K562 (cell line): ENCODE measurements around the gene TCEAL5. TPM values are rescaled to one million over a fixed set of nuclear protein-coding genes. Genes with fewer than 3 reads are reported as not detected.

Source experiments
- ATAC-seq: fragments of 200-7000 bp; cut with Tn5 transposase; 3 replicates; pipeline ENCODE4 v1.9.1; 2020; ENCODE audit warnings: moderate library complexity
- BruUV-seq: library from RNA; stranded (reverse); fragments of 400-500 nt; replicated peaks from 2 replicates; lab custom pipeline; 2021; lab: Mats Ljungman, UMichigan
- CTCF ChIA-PET: fragments of 300-600 bp; formaldehyde crosslinking; extraction: SDS; loops from one replicate; lab custom pipeline; 2021; ENCODE audit warnings: low intra/inter-chr PET ratio; lab: Yijun Ruan, JAX
- POLR2A ChIA-PET: fragments of 300-600, 350-650 bp; sonication (Branson Sonifier 250); formaldehyde crosslinking; extraction: SDS; loops from one replicate; lab custom pipeline; 2021; ENCODE audit warnings: antibody characterized with exemption, inconsistent platforms; lab: Yijun Ruan, JAX
- DNase-seq, 4 experiments: peaks; one replicate each; pipeline versions ENCODE4 v3.0.0 to v3.0.0-alpha.2; 2011 to 2018; ENCODE audit warnings: low spot score in 3 of 4, mixed read lengths in 3 of 4; ENCODE audit errors: extremely low read depth in 1 of 4
- FAIRE-seq: peaks from 2 replicates; lab custom pipeline; 2011; peaks lifted over from hg19 to GRCh38; lab: Jason Lieb, UNC
- H2AFZ ChIP-seq: 2 replicates; pipeline ENCODE4 v1.6.0; 2011; ENCODE audit warnings: low read depth, low read length, control low read depth, inconsistent platforms
- H3K27ac ChIP-seq: fragments of 200-600 bp; 3 replicates; pipeline ENCODE4 v1.8.0; 2011; ENCODE audit warnings: low read depth, mild to moderate bottlenecking, control low read depth, inconsistent platforms, low read length, moderate library complexity, mixed read lengths; ENCODE audit errors: extremely low read depth
- H3K27me3 ChIP-seq, 2 experiments: fragments of 300-600 bp in 1 of 2; 2 replicates in 1 of 2; 3 replicates in 1 of 2; pipeline versions ENCODE4 v1.6.0 to v1.8.0; 2011; ENCODE audit warnings: inconsistent platforms in 2 of 2, low read length in 2 of 2, mild to moderate bottlenecking in 1 of 2, mixed read lengths in 1 of 2, moderate library complexity in 1 of 2; ENCODE audit not compliant: control insufficient read depth in 2 of 2, insufficient read depth in 2 of 2
- H3K36me3 ChIP-seq: fragments of 300-600 bp; 3 replicates; pipeline ENCODE4 v1.8.0; 2011; ENCODE audit warnings: mild to moderate bottlenecking, low read length, inconsistent platforms; ENCODE audit not compliant: control insufficient read depth, insufficient read depth
- H3K4me1 ChIP-seq, 2 experiments: fragments of 200-600 bp in 1 of 2; replicated peaks in 1 of 2; 2 replicates in 1 of 2; 3 replicates in 1 of 2; pipeline versions ENCODE4 v1.5.1 to v1.8.0; 2011; ENCODE audit warnings: inconsistent platforms in 2 of 2, low read length in 2 of 2, mild to moderate bottlenecking in 1 of 2, mixed read lengths in 1 of 2, moderate library complexity in 1 of 2; ENCODE audit not compliant: control insufficient read depth in 2 of 2, insufficient read depth in 2 of 2
- H3K4me2 ChIP-seq: 2 replicates; pipeline ENCODE4 v1.6.1; 2011; ENCODE audit warnings: low read length, control low read depth, inconsistent platforms, mixed read lengths; ENCODE audit not compliant: insufficient read depth
- H3K4me3 ChIP-seq: fragments of 200-600 bp; sonication (generic), shearing (Covaris generic); 2 replicates; pipeline ENCODE4 v1.5.1; 2016; ENCODE audit warnings: control low read depth, inconsistent platforms
- H3K79me2 ChIP-seq: fragments of 200-600 bp; 3 replicates; pipeline ENCODE4 v1.8.0; 2011; ENCODE audit warnings: low read length, inconsistent platforms; ENCODE audit not compliant: control insufficient read depth, insufficient read depth
- H3K9ac ChIP-seq, 2 experiments: 2 replicates each; pipeline versions ENCODE4 v1.6.0 to v1.6.1; 2011; ENCODE audit warnings: low read depth in 2 of 2, low read length in 2 of 2, control low read depth in 1 of 2, inconsistent platforms in 1 of 2, mild to moderate bottlenecking in 1 of 2, mixed read lengths in 1 of 2; ENCODE audit not compliant: insufficient read depth in 1 of 2
- H3K9me1 ChIP-seq: one replicate; pipeline ENCODE4 v1.6.0; 2011; ENCODE audit warnings: inconsistent platforms, mild to moderate bottlenecking, low read length, moderate library complexity; ENCODE audit not compliant: control insufficient read depth, insufficient read depth
- H3K9me3 ChIP-seq: replicated peaks from 2 replicates; pipeline ENCODE4 v1.5.1; 2011; ENCODE audit warnings: low read depth, low read length, inconsistent platforms; ENCODE audit not compliant: control insufficient read depth, insufficient read depth
- H4K20me1 ChIP-seq: replicated peaks from 2 replicates; pipeline ENCODE4 v1.6.1; 2011; ENCODE audit warnings: low read length, inconsistent platforms, mixed read lengths; ENCODE audit not compliant: control insufficient read depth, insufficient read depth
- BCL6 ChIP-seq: fragments of 250-450 bp; sonication (Bioruptor Pico); IDR thresholded peaks from 2 replicates; pipeline ENCODE4 v1.4.0; 2020
- BCOR ChIP-seq: fragments of 450-650 bp; IDR thresholded peaks from 2 replicates; pipeline ENCODE4 v1.6.1; 2016
- CBFA2T2 ChIP-seq: fragments of 450-650 bp; conservative IDR thresholded peaks from 2 replicates; pipeline ENCODE4 v1.6.1; 2017; ENCODE audit warnings: mild to moderate bottlenecking
- CBFA2T3 ChIP-seq: fragments of 450-650 bp; IDR thresholded peaks from 2 replicates; pipeline ENCODE4 v1.6.1; 2017
- FOXM1 ChIP-seq, 2 experiments: fragments of 450-650 bp in 1 of 2; sonication (generic) in 1 of 2; formaldehyde crosslinking in 1 of 2; IDR thresholded peaks; 2 replicates each; pipeline versions ENCODE4 v1.6.1 to v1.9.0; 2017 to 2022; ENCODE audit warnings: low read depth in 2 of 2, mild to moderate bottlenecking in 2 of 2, missing genetic modification reagents in 1 of 2, moderate library complexity in 1 of 2
- GTF2F1 ChIP-seq: IDR thresholded peaks from 2 replicates; pipeline ENCODE4 v1.6.1; 2011; ENCODE audit warnings: low read depth, low read length, improper control_type of control experiment
- HNRNPLL ChIP-seq: fragments of 200-400 bp; formaldehyde crosslinking; IDR thresholded peaks from 2 replicates; pipeline ENCODE4 v1.6.1; 2017; ENCODE audit warnings: low read length, low read depth, mild to moderate bottlenecking; ENCODE audit not compliant: poor library complexity, severe bottlenecking
- NCOR1 ChIP-seq: fragments of 450-650 bp; IDR thresholded peaks from 2 replicates; pipeline ENCODE4 v1.6.1; 2016; ENCODE audit warnings: mild to moderate bottlenecking, moderate library complexity
- NFRKB ChIP-seq: fragments of 450-650 bp; IDR thresholded peaks from 2 replicates; pipeline ENCODE4 v1.6.1; 2016; ENCODE audit warnings: low read depth
- NKRF ChIP-seq: fragments of 450-650 bp; IDR thresholded peaks from 2 replicates; pipeline ENCODE4 v1.6.1; 2016; ENCODE audit warnings: borderline replicate concordance
- PHF21A ChIP-seq: fragments of 450-650 bp; IDR thresholded peaks from 2 replicates; pipeline ENCODE4 v1.6.1; 2017; ENCODE audit warnings: low read depth, borderline replicate concordance
- POLR3G ChIP-seq: IDR thresholded peaks from 2 replicates; pipeline ENCODE4 v1.6.1; 2011; ENCODE audit not compliant: insufficient read length, insufficient replicate concordance; ENCODE audit errors: extremely low read depth
- PTBP1 ChIP-seq: fragments of 200-400 bp; formaldehyde crosslinking; IDR thresholded peaks from 2 replicates; pipeline ENCODE4 v1.6.1; 2017; ENCODE audit warnings: low read depth, low read length
- PURB ChIP-seq: sonication (generic); formaldehyde crosslinking; IDR thresholded peaks from 2 replicates; pipeline ENCODE4 v1.9.0; 2021; ENCODE audit warnings: low read depth, mild to moderate bottlenecking, missing genetic modification reagents
- RBM17 ChIP-seq: fragments of 200-400 bp; formaldehyde crosslinking; IDR thresholded peaks from 2 replicates; pipeline ENCODE4 v1.6.1; 2017; ENCODE audit warnings: low read depth, mild to moderate bottlenecking, low read length, borderline replicate concordance
- SMAD4 ChIP-seq: fragments of 250-450 bp; sonication (Bioruptor Pico); conservative IDR thresholded peaks from 2 replicates; pipeline ENCODE4 v1.8.0; 2021; ENCODE audit warnings: inconsistent platforms, mild to moderate bottlenecking, moderate library complexity
- SMARCA4 ChIP-seq: fragments of 450-650 bp; IDR thresholded peaks from 2 replicates; pipeline ENCODE4 v1.6.1; 2016
- SMARCA5 ChIP-seq: fragments of 450-650 bp; IDR thresholded peaks from 2 replicates; pipeline ENCODE4 v1.6.1; 2016
- SRSF7 ChIP-seq: fragments of 200-400 bp; formaldehyde crosslinking; optimal IDR thresholded peaks from 2 replicates; pipeline ENCODE3; 2017; ENCODE audit warnings: mild to moderate bottlenecking, low read depth, low read length
- ZBTB26 ChIP-seq: fragments of 450-650 bp; formaldehyde crosslinking; IDR thresholded peaks from 2 replicates; pipeline ENCODE4 v1.4.0; 2022; ENCODE audit warnings: missing genetic modification characterization
- ZKSCAN3 ChIP-seq: fragments of 250-450 bp; sonication (Bioruptor Pico); IDR thresholded peaks from 2 replicates; pipeline ENCODE4 v1.4.0; 2020
- ZNF766 ChIP-seq: fragments of 200-800 bp; sonication (Bioruptor generic); conservative IDR thresholded peaks from 2 replicates; pipeline ENCODE4 v1.6.1; 2016; ENCODE audit warnings: missing genetic modification characterization, missing compliant biosample characterization
- WGBS: fragments of 100-300 bp; shearing (Covaris generic); methylation state at CpG from one replicate; pipeline ENCODE4 v1.1.6; 2016; ENCODE audit warnings: low coverage, mixed read lengths; ENCODE audit not compliant: insufficient coverage; ENCODE audit errors: missing lambda C conversion rate; 5-methylcytosine and 5-hydroxymethylcytosine counted together
- in situ Hi-C: fragments of 300-500 bp; cut with MboI; formaldehyde crosslinking; loops from 4 replicates; pipeline ENCODE4 v1.15.0; 2018; ENCODE audit warnings: inconsistent platforms, mixed read lengths
- intact Hi-C: fragments of 100-400 bp; cut with micrococcal nuclease; formaldehyde crosslinking; loops from 2 replicates; pipeline ENCODE4 v1.14.2; 2022
- polyA plus RNA-seq, 8 experiments: library from polyadenylated mRNA; depleted of rRNA in 4 of 8; stranded (reverse) in 5 of 8; unstranded in 3 of 8; fragments of >200 nt; fragmentation: Nextera tagmentation in 2 of 8; fragmentation: Illumina TruSeq in 1 of 8; extraction: Ambion mirVana in 2 of 8; extraction: Trizol in 1 of 8; gene quantifications; 2 replicates each; pipeline versions ENCODE4 v1.2.1 to v1.2.3, GENCODE V29; 2011 to 2014; ENCODE audit warnings: inconsistent platforms in 1 of 8, missing spikeins in 1 of 8
- total RNA-seq, 7 experiments: library from RNA; depleted of rRNA in 6 of 7; stranded (reverse); fragments of >200 nt in 6 of 7; fragmentation: Illumina TruSeq in 2 of 7; extraction: Trizol in 2 of 7; gene quantifications; 2 replicates each; pipeline versions ENCODE4 v1.2.1 to v1.2.3, GENCODE V29; 2011 to 2021; ENCODE audit warnings: low replicate concordance in 1 of 7

TCEAL5 gene
- total and polyA plus RNA-seq, 9 of the 15 experiments (the other 6 are each of a cell fraction or from before 2014, with no cell fraction given), result 0.10 to 0.18 TPM; not detected in 7

GRCh38 chrX:103253608-103254007 is 22.9 kb downstream of the TCEAL5 start (continued):
- TF ChIP-seq NCOR1 (peak; percentile 57), FOXM1 (IDR thresholded peaks at IDR 0.05; ENCODE audit: low read depth) (0 out of 2 replicates have a peak, but pooled peaks have one; percentile 18), FOXM1 (CRISPR knock-in tag; IDR thresholded peaks at IDR 0.05; ENCODE audit: low read depth) (no peak), SRSF7 (no peak), CBFA2T3 (peak; percentile 77), PHF21A (peak; percentile 34; the same call in 1 of the 2 replicates), CBFA2T2 (peak; percentile 55), SMARCA4 (0 out of 2 replicates have a peak, but pooled peaks have one; percentile 16), NFRKB (no peak), HNRNPLL (peak; percentile 71)

GRCh38 chrX:103250977-103251376 is 25.6 kb downstream of the TCEAL5 start:
- CTCF ChIA-PET, result interaction anchor here (0.6 kb wide), 1 partner anchor 20 kb away, joined by 3 read pairs; no protein-coding TSS in a partner anchor
- H3K79me2 ChIP-seq, result peaks cover 30% of the 10 kb centered on the region
- ATAC-seq, result peak; percentile 66
- TF ChIP-seq PTBP1 (no peak), BCOR (no peak), ZNF766 (CRISPR knock-in tag) (no peak), ZKSCAN3 (CRISPR knock-in tag) (no peak), ZBTB26 (CRISPR knock-in tag) (no peak), RBM17 (no peak), BCL6 (no peak), SMARCA5 (no peak), NKRF (no peak), GTF2F1 (no peak), SMAD4 (CRISPR knock-in tag) (peak; percentile 74), POLR3G (no peak), PURB (CRISPR knock-in tag) (no peak)

More at GRCh38 chrX:103250977-103251376, 25.6 kb downstream of the TCEAL5 start:
- Histone ChIP-seq H3K9ac (0 out of 4 replicates have a peak overlapping the region, but pooled peaks of 1 of the 2 experiments have one; percentile 7), H3K27me3 (no peaks in the 10 kb centered on the region), H3K9me3 (no peaks in the 10 kb centered on the region), H3K4me1 (peaks cover 6 to 40% of the 10 kb centered on the region in 2 experiments; a peak in 4 of 5 replicates), H2AFZ (peak overlapping the region; percentile 47; the same call in 1 of the 2 replicates), H3K4me3 (no peak overlapping the region), H3K27ac (peak overlapping the region; percentile 45), H3K36me3 (peaks cover 13% of the 10 kb centered on the region; the same call in 2 of the 3 replicates), H4K20me1 (no peaks in the 10 kb centered on the region), H3K9me1 (no peaks in the 10 kb centered on the region), H3K4me2 (peak overlapping the region; percentile 29; the same call in 1 of the 2 replicates)
- WGBS, result 1% methylated on average over 5 of the region's 5 CpGs
- peak; percentile 67 for FAIRE-seq
- intact Hi-C loops (loop anchor here (2.0 to 5.0 kb wide), 2 partner anchors 214 to 299 kb away; no protein-coding TSS in a partner anchor), in situ Hi-C loops (no loop called here)
- no TSS peak for BruUV-seq
- DNase-seq, result peak; percentile 9 to 79 (median 35)
- POLR2A ChIA-PET, result interaction anchor here (1.2 kb wide), 1 partner anchor 9 kb away, joined by 4 read pairs; no protein-coding TSS in a partner anchor
